Activated naive CD4-positive, alpha-beta T cell treated with anti-CD3 and anti-CD28 coated beads for 36 hours (primary cell): ENCODE measurements around the gene CADM1. TPM values are rescaled to one million over a fixed set of nuclear protein-coding genes. Genes with fewer than 3 reads are reported as not detected.

ENCODE experiments used
- CTCF ChIA-PET: fragments of 350-600 bp; sonication (Branson Sonifier 250); formaldehyde crosslinking; loops from one replicate; lab custom pipeline; 2021; ENCODE audit warnings: antibody characterized with exemption; lab: Charles Lee
- DNase-seq: peaks from one replicate; pipeline ENCODE4 v3.0.0-alpha.2; 2020
- H3K27ac Mint-ChIP-seq: one replicate; pipeline ENCODE4 v1.8.0; 2021; ENCODE audit warnings: mild to moderate bottlenecking, mixed read lengths
- H3K27me3 Mint-ChIP-seq: one replicate; pipeline ENCODE4 v1.8.0; 2021; ENCODE audit warnings: low read depth, mixed read lengths
- H3K36me3 Mint-ChIP-seq: one replicate; pipeline ENCODE4 v1.8.0; 2021; ENCODE audit warnings: low read depth, mixed read lengths
- H3K4me1 Mint-ChIP-seq: one replicate; pipeline ENCODE4 v1.8.0; 2021; ENCODE audit warnings: low read depth, mixed read lengths
- H3K4me3 Mint-ChIP-seq: one replicate; pipeline ENCODE4 v1.8.0; 2021; ENCODE audit warnings: mild to moderate bottlenecking, moderate library complexity, mixed read lengths
- H3K9me3 Mint-ChIP-seq: one replicate; pipeline ENCODE4 v1.8.0; 2021; ENCODE audit warnings: mixed read lengths
- intact Hi-C: fragments of 100-400 bp; cut with micrococcal nuclease; formaldehyde crosslinking; loops from one replicate; pipeline ENCODE4 v1.15.1; 2023
- total RNA-seq, 2 experiments: library from RNA; stranded (reverse); gene quantifications; one replicate each; pipeline ENCODE4 v1.2.3, GENCODE V29; 2021

The CADM1 gene
- total RNA-seq, 2 experiments from 2014 or later: 0.24 TPM; not detected in 1

DNA sequence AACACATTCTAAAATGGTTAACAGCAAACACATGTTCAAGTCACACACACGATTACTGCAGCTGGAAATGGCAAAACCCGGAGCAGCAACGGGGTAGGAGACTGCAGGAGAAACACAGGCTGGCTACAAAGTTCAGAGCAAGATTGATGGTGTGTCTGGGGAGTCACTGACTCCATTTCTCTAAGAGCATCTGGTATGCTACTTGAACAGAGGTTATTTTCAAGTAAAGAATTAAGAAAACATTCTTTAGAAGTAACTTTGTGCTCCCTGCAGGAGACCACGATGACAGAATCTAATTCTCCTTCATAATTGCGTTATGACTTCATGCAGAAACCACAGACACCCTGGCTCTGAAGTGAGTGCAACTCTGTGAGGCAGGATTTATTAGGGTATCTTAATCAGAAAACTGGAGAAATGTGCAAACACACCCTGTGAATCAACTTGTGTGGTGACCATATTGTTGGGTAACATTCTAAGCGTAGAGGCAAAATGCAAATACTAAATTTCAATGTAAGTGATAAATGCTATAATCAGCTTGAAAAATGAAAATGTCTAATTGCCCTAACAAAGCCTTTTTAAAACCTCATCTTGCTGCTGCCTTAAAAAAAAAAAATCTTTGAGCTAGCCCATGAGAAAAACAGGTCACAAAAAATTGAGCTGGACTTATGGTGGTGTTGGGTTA, 303.0 kb downstream of the CADM1 start:
- Mint-ChIP-seq H3K9me3 (no peaks in the 10 kb centered on the region), H3K36me3 (no peaks in the 10 kb centered on the region), H3K4me3 (no peak overlapping the region), H3K4me1 (no peaks in the 10 kb centered on the region), H3K27ac (no peak overlapping the region), H3K27me3 (peaks cover 2% of the 10 kb centered on the region)
- intact Hi-C loops: no loop called here
- DNase-seq: no peak
- CTCF ChIA-PET: interaction anchor here (0.9 kb wide), 1 partner anchor 11 kb away, joined by 4 read pairs; no protein-coding TSS in a partner anchor

DNA sequence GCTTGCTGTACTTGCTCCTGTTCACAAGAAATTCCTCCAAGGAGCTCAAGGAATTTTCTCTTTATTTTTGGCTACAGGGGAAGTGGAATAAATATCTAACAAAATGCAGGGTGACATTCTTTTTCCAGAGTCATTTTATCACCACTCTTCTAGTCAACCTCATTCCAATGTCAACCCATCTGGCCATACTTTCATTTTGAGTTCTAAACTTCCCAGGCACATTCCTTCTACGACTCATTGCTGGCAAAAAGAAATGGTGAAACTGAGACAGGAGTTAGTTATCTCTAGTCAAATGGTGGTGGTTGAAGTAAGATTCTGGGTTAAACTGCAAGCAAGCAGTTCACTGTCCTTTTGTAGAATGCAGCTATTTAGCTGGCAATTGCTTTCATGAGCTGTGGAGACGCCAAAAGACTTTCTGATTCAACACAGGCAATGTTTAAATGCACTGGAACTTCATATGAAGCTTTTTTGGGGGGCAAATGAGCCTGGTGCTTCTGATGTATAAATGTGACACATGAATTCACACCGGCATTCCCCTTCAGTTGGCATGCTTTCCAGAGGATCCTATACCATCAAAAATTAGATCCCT, 304.6 kb downstream of the CADM1 start:
- H3K27me3 Mint-ChIP-seq: peaks cover under 1% of the 10 kb centered on the region

DNA sequence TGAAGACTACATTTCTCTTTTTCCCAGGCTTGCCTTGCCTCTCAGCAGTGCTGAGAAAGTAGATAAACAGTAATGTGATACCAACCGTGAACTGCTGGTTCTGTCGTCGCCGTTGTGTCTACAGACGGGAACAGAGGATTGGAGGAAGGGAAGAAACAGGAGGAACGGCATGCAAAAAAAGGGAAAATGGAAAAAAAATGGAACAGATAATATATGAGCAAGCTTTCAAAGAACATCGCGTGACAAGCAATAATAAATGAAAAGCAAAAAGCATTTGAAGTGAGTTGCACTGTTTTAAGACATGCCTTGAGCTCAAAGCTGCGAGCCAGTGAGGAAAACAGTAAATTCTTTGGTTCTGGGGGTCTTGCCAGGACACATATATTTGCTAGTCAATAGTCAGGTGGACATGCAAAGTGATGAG, 305.9 kb downstream of the CADM1 start:
- intact Hi-C loops: no loop called here
- Mint-ChIP-seq H3K27me3 (peaks cover 3% of the 10 kb centered on the region), H3K36me3 (no peaks in the 10 kb centered on the region), H3K4me3 (no peak overlapping the region), H3K4me1 (no peaks in the 10 kb centered on the region), H3K27ac (no peak overlapping the region), H3K9me3 (no peaks in the 10 kb centered on the region)
- no peak for DNase-seq
- CTCF ChIA-PET: no interaction called here

More for the DNA sequence above, 304.6 kb downstream of the CADM1 start:
- no peak overlapping the region for H3K27ac Mint-ChIP-seq
- H3K4me1 Mint-ChIP-seq: no peaks in the 10 kb centered on the region
- no peak overlapping the region for H3K4me3 Mint-ChIP-seq
- no peaks in the 10 kb centered on the region for H3K36me3 Mint-ChIP-seq
- no peak for DNase-seq
- H3K9me3 Mint-ChIP-seq: no peaks in the 10 kb centered on the region
- intact Hi-C loops: no loop called here
- CTCF ChIA-PET: no interaction called here

DNA sequence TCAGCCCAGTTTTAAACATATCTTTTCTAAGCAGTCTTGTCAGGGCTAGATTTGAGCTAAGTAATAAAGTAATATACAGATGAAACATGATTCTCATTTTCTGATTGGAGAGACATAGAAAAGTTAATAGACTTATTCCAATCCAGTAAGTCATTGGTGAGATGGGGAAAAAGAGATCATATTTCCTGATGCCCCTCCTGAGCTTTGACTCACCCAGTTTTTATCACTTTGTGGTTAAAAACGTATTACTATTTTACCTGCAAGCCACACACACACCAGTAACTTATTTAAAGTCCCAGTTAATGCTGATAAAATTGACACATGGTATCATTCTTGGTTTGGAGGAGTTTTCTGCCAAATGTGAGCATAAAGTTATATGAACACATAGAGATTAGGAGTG, 306.8 kb downstream of the CADM1 start:
- H3K27ac Mint-ChIP-seq: no peak overlapping the region
- no peak for DNase-seq
- H3K9me3 Mint-ChIP-seq: no peaks in the 10 kb centered on the region
- peaks cover 5% of the 10 kb centered on the region for H3K27me3 Mint-ChIP-seq
- H3K4me1 Mint-ChIP-seq: no peaks in the 10 kb centered on the region
- H3K4me3 Mint-ChIP-seq: no peak overlapping the region
- CTCF ChIA-PET: no interaction called here
- intact Hi-C loops: no loop called here
- H3K36me3 Mint-ChIP-seq: no peaks in the 10 kb centered on the region

DNA sequence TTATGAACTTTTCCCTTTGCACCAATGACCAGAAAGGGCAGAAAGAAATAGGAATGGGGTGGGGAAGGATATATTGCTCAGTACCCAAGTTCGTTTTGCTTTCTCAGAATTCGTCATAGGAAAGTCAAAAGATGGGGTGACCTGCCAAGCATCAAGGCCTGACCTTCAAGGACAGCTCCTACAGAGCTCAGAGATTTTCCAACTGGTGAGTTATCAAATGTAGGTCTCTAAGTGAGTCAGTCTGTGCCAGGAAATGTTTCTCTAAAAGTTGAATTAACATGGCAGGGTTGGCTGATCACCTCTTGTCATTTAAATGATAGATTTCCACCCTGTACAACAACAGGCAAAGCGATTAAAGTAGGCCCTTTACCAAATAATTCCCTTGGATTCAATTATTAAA, 307.2 kb downstream of the CADM1 start:
- Mint-ChIP-seq H3K4me1 (no peaks in the 10 kb centered on the region), H3K36me3 (no peaks in the 10 kb centered on the region), H3K4me3 (no peak overlapping the region), H3K27ac (no peak overlapping the region), H3K27me3 (peaks cover 6% of the 10 kb centered on the region), H3K9me3 (no peaks in the 10 kb centered on the region)
- DNase-seq: no peak
- intact Hi-C loops: no loop called here
- CTCF ChIA-PET: no interaction called here

DNA sequence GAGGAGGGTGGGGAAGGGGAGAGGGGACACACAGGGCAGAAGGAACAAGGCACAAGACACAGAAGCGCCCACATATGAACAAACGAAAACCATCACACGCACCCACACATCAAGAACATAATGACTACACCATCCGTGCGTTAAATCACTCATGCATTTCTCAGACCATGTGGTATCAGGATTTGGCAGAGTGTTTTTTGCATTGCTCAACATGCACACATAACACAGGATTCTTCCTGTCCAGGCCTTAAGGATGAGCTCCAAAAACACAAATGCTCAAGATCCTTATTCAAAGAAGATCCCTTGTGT, 309.5 kb downstream of the CADM1 start:
- CTCF ChIA-PET: interaction anchor here (0.7 kb wide), 1 partner anchor 23 kb away, joined by 3 read pairs; no protein-coding TSS in a partner anchor
- intact Hi-C loops: no loop called here
- Mint-ChIP-seq H3K4me1 (no peaks in the 10 kb centered on the region), H3K27me3 (peaks cover 10% of the 10 kb centered on the region), H3K4me3 (no peak overlapping the region), H3K27ac (no peak overlapping the region), H3K9me3 (no peaks in the 10 kb centered on the region), H3K36me3 (no peaks in the 10 kb centered on the region)
- DNase-seq: no peak

DNA sequence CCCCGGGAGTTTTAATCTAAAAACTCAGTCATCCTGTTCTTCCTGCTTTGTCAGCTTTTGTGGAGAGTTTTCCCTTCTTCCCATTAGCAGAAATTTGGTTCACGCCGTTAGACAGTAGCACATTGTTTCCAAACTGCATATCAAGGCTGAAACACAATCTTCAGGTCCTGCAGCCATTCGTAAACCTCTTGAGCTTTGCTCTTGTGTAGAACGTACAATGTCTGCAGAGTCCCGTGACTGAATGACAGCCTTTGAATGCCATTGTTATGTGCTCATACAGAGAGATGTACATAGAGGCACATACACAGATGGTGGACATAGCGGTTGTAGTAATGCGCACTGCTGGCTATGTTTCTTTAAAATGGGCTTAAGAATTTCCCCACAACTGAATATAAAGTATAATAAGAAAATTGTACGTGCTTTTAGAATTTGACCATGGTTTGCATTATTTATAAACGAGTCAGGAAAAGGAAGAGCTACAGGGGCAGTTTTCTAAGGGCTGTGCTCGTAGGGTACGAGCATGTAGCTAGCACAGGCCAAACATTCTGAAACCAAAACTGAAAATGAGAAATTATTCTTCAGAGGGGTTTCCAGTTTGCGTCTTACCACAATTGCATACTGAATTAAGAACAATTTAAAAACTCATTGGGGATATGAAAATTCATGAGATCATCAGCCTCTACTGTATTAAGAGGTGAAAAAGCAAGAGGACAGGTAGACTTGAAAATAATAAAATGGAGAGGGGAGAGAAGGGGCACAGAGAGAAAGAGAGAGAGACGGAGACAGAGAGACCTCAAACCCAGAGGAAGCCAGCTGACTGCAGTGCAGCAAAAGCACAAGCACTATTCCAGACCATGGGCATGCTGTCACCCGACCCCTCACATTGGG, 310.1 kb downstream of the CADM1 start:
- CTCF ChIA-PET: no interaction called here
- DNase-seq: no peak
- intact Hi-C loops: no loop called here
- no peaks in the 10 kb centered on the region for H3K36me3 Mint-ChIP-seq
- no peak overlapping the region for H3K27ac Mint-ChIP-seq
- no peaks in the 10 kb centered on the region for H3K4me1 Mint-ChIP-seq
- peaks cover 11% of the 10 kb centered on the region for H3K27me3 Mint-ChIP-seq
- H3K4me3 Mint-ChIP-seq: no peak overlapping the region
- H3K9me3 Mint-ChIP-seq: no peaks in the 10 kb centered on the region

DNA sequence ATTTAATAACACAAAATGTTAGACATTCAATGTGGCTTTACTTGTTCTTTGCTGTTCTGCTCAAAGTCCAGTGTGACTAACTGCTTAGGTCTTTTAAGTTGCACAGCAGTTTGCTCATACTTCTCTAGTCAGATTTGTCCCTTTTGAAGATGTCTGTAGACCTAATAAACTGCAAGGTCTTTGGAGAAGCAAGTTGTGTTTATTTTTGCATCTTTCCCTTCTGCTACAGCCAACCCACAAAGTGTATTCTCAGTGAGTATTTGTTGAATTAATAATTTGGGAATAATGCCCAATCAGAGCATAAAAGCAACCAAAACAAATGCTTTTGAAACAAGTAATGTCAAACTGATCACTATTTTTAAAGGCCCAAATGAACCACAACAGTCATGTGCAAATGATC, 312.5 kb downstream of the CADM1 start:
- Mint-ChIP-seq H3K4me1 (no peaks in the 10 kb centered on the region), H3K9me3 (no peaks in the 10 kb centered on the region), H3K27me3 (peaks cover 20% of the 10 kb centered on the region), H3K27ac (no peak overlapping the region), H3K36me3 (no peaks in the 10 kb centered on the region), H3K4me3 (no peak overlapping the region)
- DNase-seq: no peak
- CTCF ChIA-PET: no interaction called here
- intact Hi-C loops: no loop called here

DNA sequence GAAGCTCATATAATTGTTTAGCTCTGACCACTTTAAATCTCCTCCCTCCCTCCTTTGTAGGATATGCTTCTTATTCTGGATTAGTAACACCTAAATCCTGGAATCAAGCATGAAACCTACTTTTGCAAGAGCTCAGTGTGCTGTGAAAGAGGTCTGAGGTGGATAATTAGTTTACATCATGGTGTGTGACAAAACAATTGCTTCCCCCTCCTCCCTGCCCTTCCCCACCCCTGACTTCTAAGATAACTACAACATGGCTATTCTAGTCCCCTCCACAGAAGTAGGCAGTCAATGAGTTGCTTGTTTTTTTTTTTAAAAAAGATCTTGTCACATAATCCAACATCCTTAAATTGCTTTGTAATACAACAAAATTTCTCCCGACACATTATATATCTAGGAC, 314.0 kb downstream of the CADM1 start:
- Mint-ChIP-seq H3K36me3 (no peaks in the 10 kb centered on the region), H3K27me3 (peaks cover 24% of the 10 kb centered on the region), H3K4me1 (no peaks in the 10 kb centered on the region), H3K4me3 (no peak overlapping the region), H3K27ac (no peak overlapping the region), H3K9me3 (no peaks in the 10 kb centered on the region)
- DNase-seq: no peak
- intact Hi-C loops: no loop called here
- CTCF ChIA-PET: no interaction called here

DNA sequence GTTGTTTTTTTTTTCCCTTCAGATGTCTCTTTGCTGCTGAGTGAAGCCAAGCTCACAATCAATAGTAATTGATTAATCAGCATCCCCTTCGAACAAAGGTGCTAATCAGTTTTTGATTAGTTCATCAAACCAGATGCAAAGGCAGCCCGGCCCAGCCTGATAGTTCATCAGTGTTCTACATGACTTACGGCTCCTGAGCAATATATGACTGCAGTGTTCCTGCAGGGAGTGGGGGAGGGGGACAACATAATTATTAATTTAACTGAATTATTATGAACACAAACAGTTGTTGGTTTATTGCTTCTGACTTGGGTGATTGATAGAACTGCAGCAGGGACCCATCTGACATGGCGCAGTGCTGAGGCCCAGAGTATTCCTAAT, 315.3 kb downstream of the CADM1 start:
- Mint-ChIP-seq H3K36me3 (no peaks in the 10 kb centered on the region), H3K9me3 (no peaks in the 10 kb centered on the region), H3K4me3 (no peak overlapping the region), H3K27ac (no peak overlapping the region), H3K4me1 (no peaks in the 10 kb centered on the region), H3K27me3 (peaks cover 22% of the 10 kb centered on the region)
- intact Hi-C loops: no loop called here
- CTCF ChIA-PET: no interaction called here
- no peak for DNase-seq

DNA sequence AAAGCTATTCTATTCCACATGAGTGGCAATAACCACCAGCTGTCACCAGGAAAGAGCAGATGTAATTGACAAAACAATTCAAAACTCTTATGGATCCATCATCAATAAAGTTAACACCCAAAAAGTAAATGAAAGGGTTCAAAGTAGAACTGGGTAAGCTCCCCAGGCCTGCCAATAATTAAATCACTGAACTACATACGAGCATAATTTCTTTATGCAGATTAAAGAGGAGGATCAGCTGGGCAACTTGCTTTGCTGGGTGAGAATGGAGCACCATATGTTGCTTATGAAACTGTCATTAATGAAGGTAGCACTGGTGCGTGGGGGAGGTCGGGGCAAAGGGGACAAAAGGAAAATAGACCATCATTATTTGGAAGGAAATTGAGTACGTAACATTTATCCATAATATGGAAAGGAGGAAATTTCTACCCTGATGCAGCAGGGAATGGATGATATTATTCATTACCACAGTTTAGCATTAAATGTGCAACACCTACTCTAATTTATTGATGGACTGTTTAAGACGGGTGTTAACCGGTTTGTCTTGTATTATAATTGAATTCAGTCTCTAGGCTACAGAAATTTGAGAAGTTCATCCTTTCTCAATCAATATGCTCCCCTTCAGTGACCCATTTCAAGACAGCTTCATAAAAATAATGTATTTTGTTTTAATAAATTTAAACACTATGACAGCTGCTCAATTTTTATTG, 315.9 kb downstream of the CADM1 start:
- H3K36me3 Mint-ChIP-seq: no peaks in the 10 kb centered on the region
- intact Hi-C loops: no loop called here

DNA sequence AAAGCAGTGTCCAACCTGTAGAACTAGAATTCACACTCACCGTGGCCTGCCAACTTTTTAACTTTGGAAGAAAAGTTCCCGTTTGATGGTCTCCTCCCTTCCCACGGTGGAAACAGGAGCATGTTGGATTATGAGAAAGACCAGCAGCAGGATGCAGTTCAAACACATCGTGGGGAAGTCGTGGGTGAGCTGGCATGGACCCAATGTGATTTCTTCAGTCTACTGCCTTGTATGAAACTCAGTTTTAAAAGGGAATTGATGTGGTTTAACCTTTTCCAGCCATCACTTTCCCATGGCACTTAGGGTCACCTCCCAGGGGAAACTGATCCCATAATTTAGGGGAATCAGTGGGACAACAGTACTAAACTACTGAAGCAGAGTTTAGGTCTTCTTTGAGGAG, 318.3 kb downstream of the CADM1 start:
- Mint-ChIP-seq H3K9me3 (no peaks in the 10 kb centered on the region), H3K27me3 (peaks cover 19% of the 10 kb centered on the region), H3K4me1 (no peaks in the 10 kb centered on the region), H3K36me3 (no peaks in the 10 kb centered on the region), H3K4me3 (no peak overlapping the region), H3K27ac (no peak overlapping the region)
- no peak for DNase-seq
- intact Hi-C loops: no loop called here
- CTCF ChIA-PET: no interaction called here

More for the DNA sequence above, 315.9 kb downstream of the CADM1 start:
- H3K4me3 Mint-ChIP-seq: no peak overlapping the region
- no peaks in the 10 kb centered on the region for H3K9me3 Mint-ChIP-seq
- H3K27me3 Mint-ChIP-seq: peaks cover 22% of the 10 kb centered on the region
- H3K27ac Mint-ChIP-seq: no peak overlapping the region
- no peaks in the 10 kb centered on the region for H3K4me1 Mint-ChIP-seq
- no peak for DNase-seq
- CTCF ChIA-PET: interaction anchor here (1.2 kb wide), 1 partner anchor 12 kb away, joined by 3 read pairs; no protein-coding TSS in a partner anchor
